ENCODE results near the gene ADM2.
"Not testable (repeated sequence)": the region's sequence is repeated elsewhere in the genome, so short reads cannot be mapped to it uniquely, and the experiment has no call there.

ADM2 gene

DNA sequence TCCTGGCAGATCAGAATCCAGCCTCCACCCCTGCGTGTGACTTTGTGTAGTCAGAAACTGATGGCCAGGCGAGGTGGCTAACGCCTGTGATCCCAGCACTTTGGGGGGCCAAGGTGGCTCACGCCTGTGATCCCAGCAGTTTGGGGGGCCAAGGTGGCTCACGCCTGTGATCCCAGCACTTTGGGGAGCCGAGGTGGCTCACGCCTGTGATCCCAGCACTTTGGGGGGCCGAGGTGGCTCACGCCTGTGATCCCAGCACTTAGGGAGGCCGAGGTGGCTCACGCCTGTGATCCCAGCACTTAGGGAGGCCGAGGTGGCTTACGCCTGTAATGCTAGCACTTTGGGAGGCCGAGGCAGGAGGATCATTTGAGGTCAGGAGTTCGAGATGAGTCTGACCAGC, 31.8 kb downstream of the ADM2 start:
- no peak for DNase-seq (ENCODE audit: low read depth)
- TF ChIP-seq, protein P1, sequence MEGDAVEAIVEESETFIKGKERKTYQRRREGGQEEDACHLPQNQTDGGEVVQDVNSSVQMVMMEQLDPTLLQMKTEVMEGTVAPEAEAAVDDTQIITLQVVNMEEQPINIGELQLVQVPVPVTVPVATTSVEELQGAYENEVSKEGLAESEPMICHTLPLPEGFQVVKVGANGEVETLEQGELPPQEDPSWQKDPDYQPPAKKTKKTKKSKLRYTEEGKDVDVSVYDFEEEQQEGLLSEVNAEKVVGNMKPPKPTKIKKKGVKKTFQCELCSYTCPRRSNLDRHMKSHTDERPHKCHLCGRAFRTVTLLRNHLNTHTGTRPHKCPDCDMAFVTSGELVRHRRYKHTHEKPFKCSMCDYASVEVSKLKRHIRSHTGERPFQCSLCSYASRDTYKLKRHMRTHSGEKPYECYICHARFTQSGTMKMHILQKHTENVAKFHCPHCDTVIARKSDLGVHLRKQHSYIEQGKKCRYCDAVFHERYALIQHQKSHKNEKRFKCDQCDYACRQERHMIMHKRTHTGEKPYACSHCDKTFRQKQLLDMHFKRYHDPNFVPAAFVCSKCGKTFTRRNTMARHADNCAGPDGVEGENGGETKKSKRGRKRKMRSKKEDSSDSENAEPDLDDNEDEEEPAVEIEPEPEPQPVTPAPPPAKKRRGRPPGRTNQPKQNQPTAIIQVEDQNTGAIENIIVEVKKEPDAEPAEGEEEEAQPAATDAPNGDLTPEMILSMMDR (conservative IDR thresholded peaks at IDR 0.05; ENCODE audit: low read depth, low read length): no peak
- no peak overlapping the region for H3K4me3 ChIP-seq (ENCODE audit: low read length)

DNA sequence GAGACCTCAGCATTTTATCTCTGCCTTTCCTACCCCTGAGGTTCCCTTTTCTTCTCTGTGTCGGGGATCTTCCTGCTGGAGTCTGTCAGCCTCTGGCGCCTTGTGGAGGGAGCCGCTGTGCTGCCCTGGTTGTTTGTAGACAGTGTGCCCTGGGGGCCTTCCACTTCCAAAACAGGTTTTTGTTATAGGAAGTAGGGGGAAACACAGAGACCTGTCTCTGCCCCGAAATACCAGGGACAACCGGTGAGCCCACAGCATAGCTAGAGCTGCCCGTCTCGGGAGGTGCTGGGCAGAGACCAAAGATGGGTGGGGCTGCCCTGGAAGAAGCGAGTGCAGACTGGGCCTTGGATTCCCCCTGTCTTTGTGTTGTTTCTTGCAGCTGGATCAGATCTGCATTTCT, 34.7 kb downstream of the ADM2 start:
- DNase-seq (ENCODE audit: low read depth): no peak
- TF ChIP-seq, protein P1 (conservative IDR thresholded peaks at IDR 0.05; ENCODE audit: low read depth, low read length): no peak
- H3K4me3 ChIP-seq (ENCODE audit: low read length): no peak overlapping the region

DNA sequence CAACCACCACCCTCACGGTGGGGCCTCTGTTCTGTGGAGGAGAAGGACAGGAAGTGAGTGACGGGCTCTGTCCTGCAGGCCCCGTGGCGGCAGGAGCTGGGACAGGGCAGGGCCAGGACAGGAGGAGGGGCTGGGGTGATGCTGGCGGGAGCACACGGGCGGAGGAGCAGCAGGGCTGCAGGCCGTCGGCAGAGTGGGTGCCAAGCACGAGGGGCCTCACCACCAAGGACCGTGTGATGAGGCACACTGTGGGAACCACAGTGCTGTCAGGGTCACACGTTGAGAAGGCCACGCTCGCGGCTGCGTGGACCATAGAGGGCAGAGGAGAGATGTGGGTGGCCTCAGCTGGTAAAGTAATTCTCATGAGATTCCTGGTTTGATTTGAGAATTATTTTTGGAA, 35.5 kb downstream of the ADM2 start:
- TF ChIP-seq, protein P1 (conservative IDR thresholded peaks at IDR 0.05; ENCODE audit: low read depth, low read length): no peak
- H3K4me3 ChIP-seq (ENCODE audit: low read length): no peak overlapping the region
- DNase-seq (ENCODE audit: low read depth): no peak

GRCh38 chr22:50517495-50518260, 36.3 kb downstream of the ADM2 start:
- TF ChIP-seq, protein P1 (conservative IDR thresholded peaks at IDR 0.05; ENCODE audit: low read depth, low read length): no peak
- DNase-seq (ENCODE audit: low read depth): no peak
- no peak overlapping the region for H3K4me3 ChIP-seq (ENCODE audit: low read length)

- TF ChIP-seq, protein P1 (conservative IDR thresholded peaks at IDR 0.05; ENCODE audit: low read depth, low read length): no peak
- no peak for DNase-seq (ENCODE audit: low read depth)
- no peak overlapping the region for H3K4me3 ChIP-seq (ENCODE audit: low read length)
Measured at GRCh38 chr22:50518606-50519005, 37.3 kb downstream of the ADM2 start.

DNA sequence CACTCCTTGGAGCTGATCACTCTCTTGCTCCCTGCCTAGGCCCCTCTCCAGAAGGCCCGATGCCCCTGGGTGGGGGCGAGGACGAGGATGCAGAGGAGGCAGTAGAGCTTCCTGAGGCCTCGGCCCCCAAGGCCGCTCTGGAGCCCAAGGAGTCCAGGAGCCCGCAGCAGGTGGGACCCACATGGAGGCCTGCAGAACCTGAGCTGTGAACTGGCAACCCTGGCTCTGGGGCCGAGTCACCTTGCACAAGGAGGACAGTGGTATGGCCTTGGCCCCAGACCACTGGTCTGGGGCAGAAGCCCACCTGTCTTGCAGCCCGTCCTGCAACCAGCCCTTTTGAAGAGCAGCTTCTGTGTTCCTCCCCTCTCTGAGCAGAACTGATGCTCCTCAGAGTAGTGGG, 37.8 kb downstream of the ADM2 start:
- H3K4me3 ChIP-seq (ENCODE audit: low read length): no peak overlapping the region
- DNase-seq (ENCODE audit: low read depth): no peak
- TF ChIP-seq, protein P1 (conservative IDR thresholded peaks at IDR 0.05; ENCODE audit: low read depth, low read length): no peak

GRCh38 chr22:50520184-50520583, 38.8 kb downstream of the ADM2 start:
- DNase-seq (ENCODE audit: low read depth); H3K4me3 ChIP-seq (ENCODE audit: low read length): not testable (repeated sequence)

Measured in retinal pigment epithelial cell (primary cell).